Activated CD8-positive, alpha-beta memory T cell treated with anti-CD3 and anti-CD28 coated beads, Interleukin-2, amount 50 U/mL, for 4 hours (primary cell): Measurements from ENCODE around the gene AUH.
"Not testable (repeated sequence)": the region's sequence is repeated elsewhere in the genome, so short reads cannot be mapped to it uniquely, and the experiment has no call there.

ENCODE experiments used
- DNase-seq: peaks from one replicate; pipeline ENCODE4 v3.0.0-alpha.2; 2020

Gene AUH

DNA sequence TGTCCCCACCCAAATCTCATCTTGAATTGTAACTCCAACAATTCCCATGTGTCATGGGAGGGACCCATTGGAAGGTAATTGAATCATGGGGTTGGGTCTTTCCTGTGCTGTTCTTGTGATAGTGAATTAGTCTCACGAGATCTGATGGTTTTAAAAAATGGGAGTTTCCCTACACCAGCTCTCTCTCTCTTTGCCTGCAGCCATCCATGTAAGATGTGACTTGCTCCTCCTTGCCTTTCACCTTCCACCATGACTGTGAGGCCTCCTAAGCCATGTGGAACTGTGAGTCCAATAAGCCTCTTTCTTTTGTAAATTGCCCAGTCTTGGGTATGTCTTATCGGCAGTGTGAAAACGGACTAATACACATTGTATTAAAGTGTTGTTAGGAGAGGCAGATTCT, 16.3 kb upstream of the AUH start:
- DNase-seq, result not testable (repeated sequence)

DNA sequence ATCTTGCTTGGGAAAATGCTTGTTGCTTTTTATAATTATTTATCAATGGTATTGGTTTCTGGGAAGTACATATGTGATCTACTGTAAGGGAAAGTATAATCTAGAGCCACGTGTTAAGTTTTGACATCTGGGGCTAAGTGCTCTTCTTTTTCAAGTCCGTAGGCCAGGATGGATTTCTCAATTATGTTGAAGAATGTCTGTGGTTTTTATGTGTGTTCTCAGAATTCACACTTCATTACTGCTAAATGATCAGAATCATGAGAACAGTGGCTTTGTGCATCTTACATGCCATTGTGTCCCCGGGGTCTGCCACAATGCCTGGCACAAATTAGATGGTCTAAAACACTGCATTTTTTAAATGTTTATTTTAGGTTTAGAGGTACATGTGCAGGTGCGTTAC, 14.5 kb upstream of the AUH start:
- no peak for DNase-seq

DNA sequence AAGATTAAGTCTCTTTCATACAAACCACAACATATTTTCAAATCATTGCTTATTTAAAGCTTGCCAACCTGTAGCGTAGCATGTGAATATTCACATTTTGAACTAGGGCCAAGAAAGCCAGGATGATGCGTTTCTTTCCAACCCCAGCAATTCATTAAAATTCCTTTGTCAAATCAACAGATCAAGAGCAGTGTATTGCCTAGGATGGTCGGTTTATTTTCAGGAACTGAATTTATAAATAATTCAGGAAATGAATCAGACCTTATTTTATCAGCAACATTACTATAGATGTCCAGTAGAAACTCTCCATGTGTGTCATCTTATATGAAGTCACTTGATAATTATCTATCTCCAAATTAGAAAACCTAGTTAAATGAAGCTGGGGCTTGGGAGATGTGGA, 13.2 kb upstream of the AUH start:
- no peak for DNase-seq

DNA sequence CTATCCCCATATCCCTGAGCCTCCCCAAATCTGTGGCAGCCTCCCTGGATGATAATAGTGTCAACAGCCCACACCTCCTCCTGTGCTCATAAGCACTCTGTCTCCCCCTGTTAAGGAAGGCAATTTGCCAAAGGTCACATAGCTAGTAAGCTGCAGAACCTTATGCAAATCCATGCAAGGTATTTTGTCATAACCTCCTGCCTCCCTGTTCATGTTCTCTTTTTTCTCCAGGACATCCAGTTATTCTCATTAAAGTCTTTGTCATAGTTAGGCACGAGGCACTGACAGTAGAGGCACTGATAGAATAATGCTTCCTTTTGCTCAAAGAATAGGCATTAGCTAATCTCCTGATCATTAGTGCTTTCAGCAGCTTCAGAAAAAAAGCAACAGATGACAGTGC, 10.2 kb upstream of the AUH start:
- DNase-seq, result no peak

DNA sequence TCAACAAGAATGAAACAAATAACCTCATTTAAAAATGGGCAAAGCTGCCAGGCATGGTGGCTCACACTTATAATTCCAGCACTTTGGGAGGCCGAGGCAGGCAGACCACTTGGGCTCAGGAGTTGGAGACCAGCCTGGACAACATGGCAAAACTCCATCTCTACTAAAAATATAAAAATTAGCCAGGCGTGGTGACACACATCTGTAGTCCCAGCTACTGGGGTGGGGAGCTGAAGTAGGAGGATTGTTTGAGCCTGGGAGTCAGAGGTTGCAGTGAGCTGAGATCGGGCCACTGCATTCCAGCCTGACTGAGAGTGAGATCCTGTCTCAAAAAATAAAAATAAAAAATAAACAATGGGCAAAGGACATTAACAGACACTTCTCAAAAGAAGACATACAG, 8.3 kb upstream of the AUH start:
- not testable (repeated sequence) for DNase-seq

DNA sequence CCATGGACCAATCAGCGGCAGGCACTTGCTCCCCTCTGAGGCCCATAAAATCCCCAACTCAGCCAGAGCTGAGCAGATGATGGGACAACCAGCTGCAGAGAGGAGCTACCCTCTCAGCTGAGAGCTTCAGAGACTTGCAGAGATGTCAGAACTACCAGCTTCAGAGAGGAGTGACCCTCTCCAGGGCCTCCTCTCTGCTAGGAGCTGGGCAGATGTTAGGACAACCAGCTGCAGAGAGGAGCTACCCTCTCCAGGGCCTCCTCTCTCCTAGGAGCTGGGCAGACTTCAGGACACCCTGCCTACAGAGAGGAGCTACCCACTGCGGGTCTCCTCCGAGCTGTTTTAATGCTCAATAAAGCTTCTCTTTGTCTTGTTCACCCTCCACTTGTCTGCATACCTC, 3.0 kb upstream of the AUH start:
- DNase-seq, result no peak

DNA sequence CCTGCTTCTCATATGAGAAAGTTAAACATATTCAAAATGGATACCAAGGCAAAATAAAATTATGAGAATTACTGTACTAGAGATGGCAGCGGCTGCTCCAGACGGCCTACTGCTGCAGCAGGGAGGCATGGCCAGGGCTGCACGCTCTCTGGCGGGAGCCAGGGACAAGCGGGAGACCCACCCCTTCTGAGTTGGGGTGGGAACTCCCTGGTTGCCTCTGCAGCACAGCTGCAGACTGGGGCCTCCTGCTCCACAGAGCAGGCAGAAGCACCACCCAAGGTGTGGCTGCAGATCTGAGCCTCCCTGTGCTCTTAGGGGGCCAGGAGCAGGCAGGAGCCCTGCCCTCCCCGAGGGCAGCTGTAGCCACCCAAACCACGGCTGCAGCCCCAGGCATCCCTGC, 2.3 kb upstream of the AUH start:
- DNase-seq, result no peak

DNA sequence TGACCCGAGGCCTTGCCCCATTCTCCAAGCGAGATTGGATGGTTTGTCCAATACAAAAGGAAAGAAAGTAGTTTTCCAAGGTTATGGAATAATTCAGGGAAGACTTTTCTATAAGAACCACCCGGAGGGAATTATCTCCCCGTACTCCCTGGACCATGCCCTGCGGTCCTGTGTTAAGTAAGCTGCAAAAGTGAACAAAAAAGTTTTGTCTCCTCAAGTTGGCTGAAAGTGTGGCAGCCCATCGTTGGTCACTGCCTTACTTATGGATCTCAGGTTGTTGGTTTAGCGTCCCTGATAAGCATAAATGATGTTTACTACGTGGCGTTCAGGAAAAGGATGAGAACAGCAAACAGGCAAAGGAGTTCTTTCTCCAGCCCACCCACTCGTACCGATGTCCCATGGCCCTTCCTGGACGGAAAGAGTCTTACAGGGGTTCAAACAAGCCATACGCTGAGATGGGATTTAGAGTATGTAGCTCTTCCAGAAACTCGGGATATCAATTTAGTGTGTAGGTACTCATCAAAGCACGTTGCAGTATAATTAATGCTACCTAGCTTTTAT, 413 bp upstream of the AUH start:
- no peak for DNase-seq

DNA sequence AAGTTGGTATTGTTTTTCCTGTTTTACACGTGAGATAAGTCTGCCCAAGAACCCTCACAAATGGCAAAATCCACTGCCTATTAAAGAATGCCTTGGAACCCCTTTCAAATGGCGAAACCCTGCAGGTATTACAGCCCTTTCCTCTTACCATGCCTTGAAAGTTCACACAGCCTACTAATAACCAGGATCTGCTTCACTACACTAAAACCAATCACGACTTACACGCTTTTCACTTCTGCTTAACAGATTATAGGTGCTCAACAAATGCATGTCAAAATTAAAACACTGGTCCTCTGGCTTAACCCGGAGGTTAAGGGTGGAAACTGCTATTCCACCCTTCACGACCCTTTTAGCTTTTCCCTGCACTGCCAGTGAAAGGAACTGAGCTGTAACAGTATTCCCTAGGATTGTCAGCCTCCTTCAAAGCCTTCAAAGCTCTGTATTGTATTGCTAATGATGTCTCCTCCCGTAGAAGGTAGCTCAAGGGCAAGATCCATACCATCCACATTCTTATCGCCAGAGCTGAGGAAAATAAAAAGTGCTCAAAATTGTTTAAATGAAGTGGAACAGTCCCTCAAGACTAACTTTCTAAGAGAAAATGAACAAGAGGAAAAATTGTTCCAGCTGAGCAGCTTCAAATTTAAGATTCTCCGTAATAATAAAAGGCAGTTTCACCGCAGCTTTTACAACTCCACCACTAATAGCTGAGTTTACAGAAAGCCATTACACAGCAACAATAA, 997 bp downstream of the AUH start:
- no peak for DNase-seq

DNA sequence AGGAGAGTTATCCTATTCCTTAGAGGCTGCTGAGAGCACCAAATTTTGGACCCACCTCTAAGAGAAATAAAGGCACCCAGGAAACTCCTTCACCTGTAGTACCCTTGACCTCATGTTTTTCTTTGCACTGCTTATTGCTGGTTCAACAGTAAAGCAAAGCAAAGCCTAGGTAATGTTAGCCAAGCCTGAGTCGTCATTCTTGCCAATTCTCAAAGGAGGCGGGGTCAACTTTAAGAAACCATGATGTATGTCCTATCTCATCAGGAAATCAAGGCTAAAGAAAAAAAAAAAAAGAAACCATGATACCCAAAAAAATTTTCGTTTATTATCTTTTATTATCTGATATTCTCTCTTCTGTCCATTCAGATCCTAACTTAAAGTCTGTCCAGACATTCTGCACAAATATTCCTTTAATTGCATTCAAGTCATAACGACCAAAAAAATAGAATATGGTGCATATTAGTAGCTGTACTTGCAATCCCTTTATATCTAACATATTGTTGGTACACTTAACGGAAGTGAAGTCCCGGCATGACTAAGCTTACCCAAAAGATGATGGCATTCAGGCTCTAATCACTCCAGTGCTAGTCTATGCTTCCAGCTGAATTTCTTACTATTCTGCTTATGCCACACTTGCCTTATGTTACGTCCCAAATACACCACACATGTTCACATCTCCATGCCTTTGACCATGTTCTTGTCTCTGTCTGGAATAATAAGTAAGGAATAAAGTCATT, 1.8 kb downstream of the AUH start:
- DNase-seq, result no peak

DNA sequence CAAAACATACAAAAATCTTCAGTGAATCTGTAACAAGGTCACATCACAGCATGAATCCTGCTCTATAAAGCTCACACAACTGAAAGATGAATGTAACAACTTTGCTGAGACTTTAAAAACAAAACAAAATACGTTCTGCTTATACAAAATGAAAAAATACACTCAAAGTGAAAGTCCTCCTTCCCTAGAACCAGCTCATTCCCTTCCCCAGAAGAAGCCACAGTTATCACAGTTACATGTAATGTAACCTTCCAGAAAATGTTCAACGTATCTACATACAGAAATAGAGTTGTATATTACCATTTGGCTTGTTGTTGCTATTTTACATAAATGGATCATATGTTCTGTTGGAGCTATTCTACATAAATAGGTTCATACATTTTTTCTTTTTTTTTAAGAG, 2.6 kb downstream of the AUH start:
- DNase-seq, result no peak

DNA sequence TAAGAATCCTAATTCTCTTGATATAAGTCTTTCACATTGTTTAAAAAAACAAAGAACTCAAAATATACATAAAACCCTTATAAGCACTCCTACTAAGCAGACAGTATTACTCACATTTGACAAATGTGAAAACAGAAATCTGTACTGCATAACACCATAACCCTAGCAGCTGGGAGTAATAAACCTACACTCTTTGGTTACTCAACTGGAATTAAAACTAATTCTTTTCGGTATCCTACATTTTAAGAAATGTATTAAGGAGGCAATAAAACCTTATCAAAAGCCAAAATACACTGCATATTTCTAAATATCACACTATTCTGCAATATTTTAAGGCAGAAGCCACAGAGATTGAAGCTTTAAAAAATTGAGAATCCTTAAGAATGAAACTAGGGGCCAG, 6.8 kb downstream of the AUH start:
- DNase-seq, result no peak

DNA sequence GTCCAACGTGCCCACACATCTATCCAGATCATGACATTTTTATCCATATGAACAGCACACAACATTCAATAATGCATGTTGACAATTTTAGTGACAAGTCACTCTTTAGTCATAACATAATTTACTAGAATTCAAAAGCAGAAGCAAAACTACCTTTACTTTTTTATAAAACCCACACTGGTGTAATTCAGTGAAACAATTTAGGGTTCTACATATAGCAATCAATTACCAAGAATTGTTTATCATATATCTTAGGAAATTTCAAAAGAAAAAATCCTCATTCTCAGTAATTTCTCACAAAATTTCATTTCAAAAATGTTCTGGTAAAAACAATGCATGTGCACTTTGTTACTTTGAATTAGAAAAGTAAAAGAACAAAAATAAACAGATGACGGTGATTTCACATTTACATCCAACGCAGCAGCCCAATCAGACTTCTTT, 12.6 kb downstream of the AUH start:
- DNase-seq, result no peak

DNA sequence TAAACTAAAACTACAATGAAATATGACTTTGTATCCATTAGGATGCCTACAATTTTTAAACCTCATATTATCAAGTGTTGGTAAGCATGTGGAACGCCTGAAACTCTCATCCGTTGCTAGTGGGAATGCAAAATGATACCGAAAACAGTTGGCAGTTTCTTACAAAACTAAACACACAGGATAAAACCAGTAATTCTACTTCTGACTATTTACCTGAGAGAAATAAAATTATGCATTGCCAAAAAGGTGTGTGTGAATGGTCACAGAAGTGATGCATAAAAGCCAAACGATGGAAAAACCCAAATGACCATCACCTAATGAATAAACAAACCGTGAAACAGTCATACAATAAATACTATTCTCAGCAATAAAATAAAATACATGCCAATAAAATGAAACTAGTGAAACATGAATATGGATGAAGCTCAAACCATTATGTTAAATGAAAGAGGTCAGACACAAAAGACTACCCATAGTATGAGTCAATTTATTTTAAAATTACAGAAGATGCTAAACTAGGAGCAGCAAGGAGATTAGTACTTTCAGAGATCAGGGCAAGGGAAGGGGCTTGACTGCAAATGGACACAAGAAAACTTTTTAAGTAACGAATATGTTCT, 13.4 kb downstream of the AUH start:
- no peak for DNase-seq

DNA sequence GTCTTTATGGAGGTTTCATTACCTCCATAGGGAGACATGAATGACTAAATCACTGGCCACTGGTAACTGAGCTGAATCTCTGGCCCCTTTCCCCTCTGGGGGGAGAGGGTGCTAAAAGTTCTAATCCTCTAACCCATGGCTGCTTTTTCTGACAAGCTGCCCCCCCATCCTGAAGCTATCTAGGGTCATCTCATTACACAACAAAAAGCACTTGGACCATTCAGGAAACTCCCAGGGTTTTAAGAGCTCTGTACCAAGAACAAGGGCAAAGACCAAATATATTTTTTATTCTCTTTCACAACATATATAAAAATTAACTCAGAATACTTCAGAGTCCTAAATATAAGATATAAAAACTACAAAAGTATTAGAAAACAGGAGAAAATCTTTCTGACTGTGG, 14.3 kb downstream of the AUH start:
- no peak for DNase-seq

DNA sequence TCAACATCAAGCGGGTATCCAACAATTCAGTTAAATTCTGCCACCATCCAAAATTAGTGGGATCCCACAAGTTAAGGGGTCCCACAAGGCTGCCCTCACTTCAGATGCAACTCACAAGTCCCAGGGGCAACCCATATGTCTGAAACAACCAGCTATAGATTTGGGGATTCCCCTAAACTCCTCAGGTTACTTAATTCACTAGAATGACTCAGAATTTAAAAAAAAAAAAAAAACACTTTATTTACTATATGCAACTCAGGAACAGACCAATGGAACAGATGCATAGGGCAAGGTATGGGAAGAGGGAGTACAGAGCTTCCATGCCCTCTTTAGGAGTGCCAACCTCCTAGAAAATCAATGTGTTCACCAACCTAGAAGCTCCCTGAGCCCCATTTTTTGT, 15.1 kb downstream of the AUH start:
- DNase-seq, result no peak

DNA sequence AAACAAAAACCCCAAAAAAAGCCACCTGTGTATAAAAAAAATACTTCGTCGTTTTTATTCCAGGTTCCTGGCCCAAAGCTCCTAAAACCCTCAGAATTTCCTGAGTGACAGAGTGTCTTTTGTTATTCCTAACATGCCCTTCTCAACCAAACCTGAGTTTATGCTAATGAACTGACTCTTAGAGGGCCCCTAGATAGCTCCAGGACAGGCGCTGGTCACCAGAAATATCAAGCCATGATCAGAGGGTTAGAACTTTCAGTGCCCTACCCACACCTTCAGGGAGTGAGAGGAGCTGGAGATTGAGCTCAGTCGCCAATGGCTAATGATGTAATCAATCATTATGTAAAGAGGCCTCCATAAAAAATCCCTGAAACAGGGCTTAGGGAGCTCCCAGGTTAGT, 15.7 kb downstream of the AUH start:
- DNase-seq, result no peak

DNA sequence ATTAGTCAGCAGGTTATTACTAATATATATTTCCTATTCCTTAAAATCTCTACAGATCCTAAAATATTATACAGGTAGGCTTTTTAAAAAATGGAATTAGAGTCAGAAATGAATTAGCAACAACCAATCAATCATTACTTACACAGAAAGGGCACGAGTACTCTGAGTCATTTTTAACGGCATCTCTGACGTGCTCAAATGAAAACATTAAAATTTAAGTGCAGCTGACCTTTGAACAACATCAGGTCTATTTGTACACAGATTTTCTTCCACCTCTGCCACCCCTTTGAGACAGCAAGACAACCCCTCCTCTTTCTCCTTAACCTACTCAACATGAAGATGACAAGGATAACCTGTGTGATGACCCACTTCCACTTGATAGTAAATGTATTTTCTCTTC, 19.1 kb downstream of the AUH start:
- no peak for DNase-seq

DNA sequence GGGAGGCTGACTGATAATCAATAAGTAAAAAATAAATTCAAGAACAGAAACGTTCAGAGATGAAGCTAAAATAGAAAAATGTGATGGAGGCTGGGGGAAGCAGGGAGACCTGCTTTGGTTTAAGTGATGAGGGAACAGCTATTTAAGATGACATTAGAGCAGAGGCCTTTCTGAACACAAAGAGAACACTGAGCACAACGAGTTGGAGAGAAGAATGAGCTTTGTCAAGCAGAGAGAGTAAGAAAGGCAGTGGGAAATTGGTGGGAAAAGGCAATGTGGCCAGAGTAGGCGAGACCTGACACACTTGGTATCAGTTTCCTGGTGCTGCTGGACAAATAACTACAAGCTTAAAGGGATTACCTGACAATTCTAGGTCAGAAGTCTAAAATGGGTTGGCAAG, 20.0 kb downstream of the AUH start:
- no peak for DNase-seq

DNA sequence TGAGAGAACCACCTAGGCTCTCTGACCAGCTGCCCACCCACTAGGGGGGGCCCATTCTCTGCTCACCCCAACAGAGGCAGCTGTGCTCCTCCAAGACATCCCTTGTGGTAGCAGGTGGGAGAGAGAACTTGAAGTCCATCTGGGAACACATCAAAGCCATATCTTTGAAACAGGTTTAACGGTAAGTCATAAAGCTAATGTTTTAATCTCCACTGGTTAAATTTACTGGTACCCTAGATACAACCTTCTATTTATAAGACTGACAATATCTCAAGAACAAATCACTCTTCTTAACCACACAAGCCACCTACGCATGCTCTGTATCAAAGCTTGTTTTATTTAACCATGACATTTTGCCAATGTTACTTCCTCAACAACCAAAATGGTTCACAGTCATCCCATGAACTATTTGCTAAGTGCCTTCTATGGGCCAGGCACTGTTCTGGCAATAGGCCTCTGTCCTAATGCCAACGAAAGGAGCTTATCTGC, 20.4 kb downstream of the AUH start:
- DNase-seq, result no peak

DNA sequence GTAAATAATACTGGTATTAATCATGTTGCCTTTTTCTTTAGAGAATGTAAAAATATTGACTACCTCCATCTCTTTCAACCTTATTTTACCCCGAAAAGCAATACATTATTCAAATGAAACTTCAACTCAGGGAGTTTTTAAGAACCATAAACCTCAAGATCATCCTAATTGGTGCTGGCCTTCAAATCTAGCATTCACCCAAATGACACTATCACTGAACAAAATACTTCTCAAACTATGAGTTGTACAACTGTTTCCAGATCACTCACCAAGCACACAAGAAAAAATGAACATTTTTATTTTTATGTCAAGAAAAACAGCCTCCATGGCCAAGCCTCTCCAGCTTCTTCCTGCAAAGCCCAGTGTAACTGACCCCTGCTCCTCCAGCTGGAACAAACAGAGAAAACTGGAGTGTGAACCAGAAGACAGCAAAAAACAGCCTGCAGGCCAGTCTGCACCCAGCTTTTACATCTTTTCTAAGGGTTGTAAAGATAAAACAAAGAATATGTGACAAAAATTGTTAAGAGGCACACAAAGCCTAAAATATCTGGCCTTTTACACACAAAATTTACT, 21.2 kb downstream of the AUH start:
- no peak for DNase-seq

DNA sequence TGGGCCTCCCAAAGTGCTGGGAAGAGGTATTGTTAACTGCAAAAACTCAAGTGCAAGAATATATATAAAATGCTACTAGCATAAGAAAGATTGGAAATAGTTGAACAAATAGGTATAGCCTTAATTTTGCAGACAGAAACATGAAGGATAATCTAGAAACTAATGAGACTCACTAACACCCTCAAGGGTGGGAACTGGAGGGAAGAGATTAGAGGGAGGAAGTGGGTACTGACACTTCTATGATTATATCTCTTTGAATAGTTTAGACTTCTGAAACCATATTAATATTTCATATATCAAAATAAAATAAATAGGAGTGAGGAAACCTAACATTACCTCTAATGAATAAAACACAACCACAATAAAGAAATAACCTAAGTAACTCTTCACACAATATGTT, 23.0 kb downstream of the AUH start:
- DNase-seq, result no peak

DNA sequence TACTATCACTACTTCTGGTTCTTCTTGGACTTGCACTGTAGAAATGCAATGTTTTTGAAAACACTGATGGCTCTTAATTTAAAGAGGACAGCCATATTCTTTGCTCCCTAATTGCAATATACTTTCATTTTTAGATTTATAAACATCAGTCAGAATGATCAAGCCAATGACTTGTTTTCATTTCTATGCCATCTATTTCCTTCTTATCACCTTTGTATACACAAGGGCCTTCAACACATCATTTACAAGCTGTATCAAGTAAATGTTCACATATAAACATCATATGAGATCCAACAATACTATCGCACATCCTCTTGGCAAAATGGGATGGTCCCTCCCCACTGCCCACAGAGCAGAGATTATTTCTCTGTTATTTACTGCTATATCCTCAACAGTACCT, 24.9 kb downstream of the AUH start:
- no peak for DNase-seq

DNA sequence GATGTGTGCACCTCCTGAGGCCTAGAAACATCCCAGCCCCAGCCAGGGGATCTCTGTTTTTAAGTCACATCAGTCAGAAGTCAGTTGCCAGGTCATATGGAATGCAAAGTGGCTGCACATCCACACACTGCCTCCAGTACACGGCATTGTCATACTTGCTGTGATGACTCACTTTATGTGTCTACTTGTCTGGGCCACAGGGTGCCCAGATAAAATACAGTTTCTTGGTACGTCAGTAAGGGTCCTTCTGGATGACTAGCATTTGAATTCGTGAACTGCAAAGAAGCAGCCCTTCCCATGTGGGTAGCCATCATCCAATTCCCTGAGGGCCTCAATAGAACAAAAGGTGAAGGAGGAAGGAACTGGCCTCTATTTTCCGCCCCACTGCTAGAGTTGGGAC, 27.7 kb downstream of the AUH start:
- DNase-seq, result no peak
